Neural cell (in vitro differentiated cells): ENCODE results near the gene RHOT2.

Source experiments
- CTCF ChIP-seq: fragments of 450-650 bp; IDR thresholded peaks from 2 replicates; pipeline ENCODE4 v1.5.1; 2014; ENCODE audit warnings: antibody characterized with exemption, mild to moderate bottlenecking, moderate library complexity; ENCODE audit not compliant: poor library complexity, severe bottlenecking
- EZH2 ChIP-seq: fragments of 200-600, 300-800 bp; shearing (Covaris generic), sonication (generic); IDR thresholded peaks from 2 replicates; pipeline ENCODE4 v1.6.1; 2014; ENCODE audit warnings: antibody characterized with exemption, low read length, borderline replicate concordance, mild to moderate bottlenecking; ENCODE audit not compliant: insufficient read depth, poor library complexity, severe bottlenecking
- MXI1 ChIP-seq: fragments of 450-650 bp; conservative IDR thresholded peaks from 2 replicates; pipeline ENCODE4 v1.6.1; 2014; ENCODE audit warnings: antibody characterized with exemption, mild to moderate bottlenecking; ENCODE audit not compliant: poor library complexity, severe bottlenecking
- POLR2AphosphoS5 ChIP-seq: IDR thresholded peaks from 2 replicates; pipeline ENCODE4 v1.6.1; 2012
- RAD21 ChIP-seq: fragments of 450-650 bp; conservative IDR thresholded peaks from 2 replicates; pipeline ENCODE4 v1.6.1; 2014; ENCODE audit warnings: antibody characterized with exemption, mild to moderate bottlenecking, moderate library complexity
- REST ChIP-seq: IDR thresholded peaks from 2 replicates; pipeline ENCODE4 v1.6.1; 2012; ENCODE audit warnings: borderline replicate concordance

GRCh38 chr16:667113-667779 lies 686 bp upstream of the RHOT2 start:
- TF ChIP-seq CTCF (no peak), RAD21 (no peak), EZH2 (no peak), MXI1 (no peak), REST (no peak), POLR2AphosphoS5 (no peak)
